ENCODE results near the gene EHD4.

DNA sequence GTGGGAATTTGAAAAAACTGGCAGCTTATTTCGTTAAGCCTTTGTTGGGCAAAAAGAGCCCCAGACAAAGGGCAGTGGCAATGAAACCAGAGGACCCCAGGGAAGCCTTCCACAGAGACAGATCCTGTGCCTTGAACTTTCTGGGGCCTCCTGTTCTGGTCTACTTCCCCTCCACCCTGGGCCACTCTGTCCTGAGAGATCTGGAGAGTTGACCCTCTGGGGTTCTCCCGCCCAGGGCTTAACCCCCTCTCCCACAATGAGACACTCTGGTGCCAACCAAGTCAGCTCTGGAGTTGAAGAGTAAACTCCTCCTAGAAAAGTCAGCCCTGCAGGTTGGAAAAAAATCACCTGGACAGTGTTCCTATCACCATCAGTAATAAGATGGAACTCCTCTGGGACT lies 20.8 kb downstream of the EHD4 start:
- TF ChIP-seq, protein P1, sequence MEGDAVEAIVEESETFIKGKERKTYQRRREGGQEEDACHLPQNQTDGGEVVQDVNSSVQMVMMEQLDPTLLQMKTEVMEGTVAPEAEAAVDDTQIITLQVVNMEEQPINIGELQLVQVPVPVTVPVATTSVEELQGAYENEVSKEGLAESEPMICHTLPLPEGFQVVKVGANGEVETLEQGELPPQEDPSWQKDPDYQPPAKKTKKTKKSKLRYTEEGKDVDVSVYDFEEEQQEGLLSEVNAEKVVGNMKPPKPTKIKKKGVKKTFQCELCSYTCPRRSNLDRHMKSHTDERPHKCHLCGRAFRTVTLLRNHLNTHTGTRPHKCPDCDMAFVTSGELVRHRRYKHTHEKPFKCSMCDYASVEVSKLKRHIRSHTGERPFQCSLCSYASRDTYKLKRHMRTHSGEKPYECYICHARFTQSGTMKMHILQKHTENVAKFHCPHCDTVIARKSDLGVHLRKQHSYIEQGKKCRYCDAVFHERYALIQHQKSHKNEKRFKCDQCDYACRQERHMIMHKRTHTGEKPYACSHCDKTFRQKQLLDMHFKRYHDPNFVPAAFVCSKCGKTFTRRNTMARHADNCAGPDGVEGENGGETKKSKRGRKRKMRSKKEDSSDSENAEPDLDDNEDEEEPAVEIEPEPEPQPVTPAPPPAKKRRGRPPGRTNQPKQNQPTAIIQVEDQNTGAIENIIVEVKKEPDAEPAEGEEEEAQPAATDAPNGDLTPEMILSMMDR (optimal IDR thresholded peaks at IDR 0.05 in 1 of 3, IDR thresholded peaks at IDR 0.05 in 1 of 3, conservative IDR thresholded peaks at IDR 0.05 in 1 of 3; ENCODE audit: extremely low read depth in 1 of 3, insufficient read depth in 2 of 3, low read length in 3 of 3), result no peak
- TF ChIP-seq EZH2 (IDR thresholded peaks at IDR 0.05; ENCODE audit: low read length), result no peak
